NCI-H510A treated with DMSO at 0.1 percent for 48 hours (cell line): ENCODE measurements around the gene KMT2B.

Experiments used
- DNase-seq: peaks from one replicate; lab custom pipeline; 2025; lab: John Stamatoyannopoulos, UW

Gene KMT2B

GRCh38 chr19:35780717-35781116 is 62.9 kb downstream of the KMT2B start:
- no peak for DNase-seq

- no peak for DNase-seq
Observed at GRCh38 chr19:35781650-35782049, 63.8 kb downstream of the KMT2B start.

GRCh38 chr19:35782589-35782988 is 64.8 kb downstream of the KMT2B start:
- no peak for DNase-seq

GRCh38 chr19:35783469-35784434 is 65.9 kb downstream of the KMT2B start:
- no peak for DNase-seq

GRCh38 chr19:35784503-35785338 is 66.9 kb downstream of the KMT2B start:
- no peak for DNase-seq

GRCh38 chr19:35785339-35785627 is 67.5 kb downstream of the KMT2B start:
- no peak for DNase-seq

- DNase-seq: no peak
Observed at GRCh38 chr19:35786299-35787160, 68.7 kb downstream of the KMT2B start.

GRCh38 chr19:35787227-35787799 is 69.5 kb downstream of the KMT2B start:
- no peak for DNase-seq
